ENCODE measurements around the gene PTPRT.

Gene PTPRT

DNA sequence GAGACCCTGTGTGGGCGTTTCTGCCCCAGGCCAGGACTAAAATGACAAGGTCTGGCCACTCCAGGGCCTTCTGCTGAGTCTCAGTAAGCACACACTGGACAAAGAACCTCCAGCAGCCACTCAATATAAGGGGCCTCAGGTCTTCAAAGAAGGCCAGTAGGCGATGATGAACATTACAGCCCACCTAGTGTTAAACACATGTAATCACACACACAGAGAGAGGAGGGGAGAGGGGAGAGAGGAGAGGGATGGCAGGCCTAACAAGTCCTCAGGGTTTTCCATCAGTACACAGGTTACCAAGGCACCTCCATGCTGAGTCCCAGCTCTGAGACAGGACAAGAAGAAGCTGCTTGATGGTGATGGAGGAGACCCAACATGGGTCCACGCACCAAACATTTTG, 325.6 kb downstream of the PTPRT start:
- intact Hi-C loops (cut with DNase I), result no loop called here
- no peak for DNase-seq

DNA sequence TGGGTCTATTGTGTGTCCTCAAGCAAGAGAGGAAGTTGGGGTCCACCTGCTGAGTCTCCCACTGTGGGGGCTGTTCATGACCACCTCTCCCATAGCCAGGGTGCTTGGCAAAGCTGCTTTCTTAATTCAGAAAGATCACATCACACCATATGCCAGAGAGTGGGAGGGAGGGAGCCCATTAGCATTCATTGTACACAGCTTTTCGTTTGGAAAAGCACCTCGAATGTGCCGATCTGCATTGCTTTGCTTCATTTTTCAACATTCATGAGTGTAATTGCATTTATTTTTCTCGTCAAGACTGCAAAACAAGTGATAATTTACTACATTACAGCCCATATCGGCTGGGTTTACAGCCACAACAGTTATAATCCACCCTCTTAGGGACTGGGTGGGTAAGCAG, 327.3 kb downstream of the PTPRT start:
- intact Hi-C loops (cut with DNase I), result no loop called here
- DNase-seq, result no peak

DNA sequence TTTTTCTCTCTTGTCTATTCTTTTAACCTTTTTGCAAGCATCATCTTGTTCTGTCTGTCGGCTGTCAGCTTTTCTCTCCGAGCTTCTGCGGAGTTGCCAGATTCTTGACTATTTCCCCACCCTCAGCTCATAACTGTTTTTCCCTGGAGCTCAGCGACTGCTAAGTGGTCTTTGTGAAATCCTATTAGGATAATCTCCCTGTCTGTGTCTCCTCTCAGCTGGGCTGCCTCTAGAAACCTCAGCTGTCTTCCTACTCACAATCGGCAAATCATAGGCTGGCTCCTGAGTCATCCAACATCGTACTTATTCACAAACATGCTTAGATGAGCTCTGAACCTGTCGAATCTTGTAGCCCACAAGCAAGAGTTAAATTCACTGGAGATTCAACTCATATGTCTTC, 332.3 kb downstream of the PTPRT start:
- intact Hi-C loops (cut with DNase I), result no loop called here
- no peak for DNase-seq

DNA sequence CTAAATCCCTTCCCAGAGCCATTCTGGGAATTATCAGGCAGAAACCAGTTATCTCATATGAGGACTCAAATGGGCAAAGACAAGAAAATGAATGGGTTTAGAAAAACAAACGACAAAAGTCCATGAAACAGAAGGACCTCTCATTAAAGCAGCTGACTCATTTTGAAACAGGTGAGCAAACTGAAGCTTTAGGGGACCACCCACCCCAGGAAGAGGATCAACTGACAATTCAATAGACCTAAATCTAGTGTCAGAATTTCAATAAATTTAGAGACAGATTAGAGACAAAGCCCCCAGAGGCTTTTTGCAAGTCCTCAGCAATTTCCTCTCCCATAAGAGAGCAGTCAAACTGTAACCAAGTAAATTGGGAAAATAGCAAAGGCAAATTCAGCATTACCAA, 333.8 kb downstream of the PTPRT start:
- DNase-seq, result no peak
- intact Hi-C loops (cut with DNase I), result no loop called here

DNA sequence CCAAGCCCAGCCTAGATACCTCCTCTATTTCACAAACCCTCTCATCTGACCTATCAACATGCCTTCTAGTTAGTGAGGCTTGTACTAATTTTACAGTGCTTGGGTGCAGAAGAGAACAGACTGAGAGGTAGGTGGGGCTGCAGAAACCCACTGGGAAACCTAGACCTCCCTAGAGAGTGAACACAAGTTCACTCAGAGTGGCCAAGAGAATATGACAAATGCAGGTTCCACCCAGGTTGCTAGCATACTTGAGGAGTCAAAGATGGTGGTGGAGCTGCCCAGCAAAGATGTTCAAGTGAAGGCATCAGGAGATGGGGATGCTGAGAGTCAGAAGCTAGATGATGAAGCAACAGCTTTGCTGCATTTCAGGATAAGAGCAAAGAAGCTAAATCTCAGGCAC, 337.0 kb downstream of the PTPRT start:
- DNase-seq, result no peak
- intact Hi-C loops (cut with DNase I), result no loop called here

DNA sequence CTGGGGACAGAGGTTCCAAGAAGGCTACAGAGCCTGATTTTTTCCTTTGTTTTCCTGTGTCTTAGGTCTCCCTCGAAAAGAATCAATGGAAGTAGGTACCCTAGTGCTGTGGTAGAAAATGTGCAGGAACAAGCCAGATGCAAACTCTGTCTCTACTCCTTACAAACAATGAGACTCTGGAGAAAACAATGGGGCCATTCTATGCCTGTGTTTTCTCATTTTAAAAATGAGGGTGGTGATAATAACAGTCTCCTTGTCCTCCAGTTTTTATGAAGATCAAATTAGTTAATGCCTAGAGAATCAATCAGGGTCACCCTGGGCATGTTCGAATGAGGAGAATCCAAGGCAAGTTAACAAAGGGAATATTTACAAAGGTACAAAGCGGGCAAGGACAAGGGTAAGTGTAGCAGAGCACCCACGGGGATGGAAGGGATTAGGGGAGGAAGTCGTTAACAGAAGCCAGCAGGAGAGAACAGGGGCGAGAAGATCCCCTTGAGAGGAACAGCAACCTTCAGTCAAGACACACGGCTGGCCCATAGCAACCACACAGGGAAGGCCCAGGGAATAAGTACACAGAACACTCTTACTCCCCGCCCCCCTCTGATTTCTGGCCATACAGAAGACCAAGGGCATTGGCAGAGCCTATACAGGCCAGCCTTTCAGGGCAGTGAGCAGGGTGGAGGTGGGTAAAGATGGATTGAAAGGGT, 342.8 kb downstream of the PTPRT start:
- intact Hi-C loops (cut with DNase I), result no loop called here
- DNase-seq, result no peak

DNA sequence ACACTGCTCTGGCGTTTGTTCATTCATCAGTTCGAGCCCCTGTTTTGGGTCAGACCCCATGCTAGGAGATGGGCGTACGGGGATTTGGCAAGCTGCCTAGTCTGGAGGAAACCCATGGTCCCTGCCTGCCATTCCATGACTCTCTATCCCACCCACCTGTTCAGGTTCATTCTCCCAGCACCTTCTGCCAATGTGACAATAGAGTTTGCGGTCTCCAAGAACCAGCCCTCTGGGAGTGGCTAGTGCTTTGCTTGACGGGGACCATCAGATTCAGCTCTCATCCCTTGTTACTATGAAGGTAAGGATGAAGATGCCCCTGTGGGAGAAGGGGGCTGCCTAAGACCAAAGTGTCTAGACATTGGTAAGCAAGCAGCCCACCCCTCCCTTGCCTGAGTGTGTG, 345.0 kb downstream of the PTPRT start:
- peak in 1 of 10 donors; percentile 72 for DNase-seq
- intact Hi-C loops (cut with DNase I), result no loop called here

DNA sequence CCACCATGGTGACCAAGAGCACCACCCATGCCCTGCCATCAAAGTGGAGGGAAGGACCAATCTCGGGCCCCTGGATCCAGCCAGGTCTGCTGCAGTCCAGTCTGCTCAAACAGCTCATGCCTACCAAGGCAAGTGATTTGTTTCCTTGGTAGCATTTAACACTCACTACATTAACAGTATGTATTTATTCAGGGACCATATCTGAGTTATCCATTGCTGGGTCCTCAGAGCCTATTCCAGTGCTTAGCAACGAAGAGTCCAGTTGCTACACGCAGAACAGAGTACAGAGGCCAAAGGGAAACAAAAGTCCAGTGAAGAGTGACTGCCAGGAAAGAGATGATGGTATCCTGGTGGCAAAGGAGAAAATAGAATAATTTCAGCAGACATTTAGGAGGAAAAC, 352.2 kb downstream of the PTPRT start:
- intact Hi-C loops (cut with DNase I), result no loop called here
- DNase-seq, result no peak

DNA sequence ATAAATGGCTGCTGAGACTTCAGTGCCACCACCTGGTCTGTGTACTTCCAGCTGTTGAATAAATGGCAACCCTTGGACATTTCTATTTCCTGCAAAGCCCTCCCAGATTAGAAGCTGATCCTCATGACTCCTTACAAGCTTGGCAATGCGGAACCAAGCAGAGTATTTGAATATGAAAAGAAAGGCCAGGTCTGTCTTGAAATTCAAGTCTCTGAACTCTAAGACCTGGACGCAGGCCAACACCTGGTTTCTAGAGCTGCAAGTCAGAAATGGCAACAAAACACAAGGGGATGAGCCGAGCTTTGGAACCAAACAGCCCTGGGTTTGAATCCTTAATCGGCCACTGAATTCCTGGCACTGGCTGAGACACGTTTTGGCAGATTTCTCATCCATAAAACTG, 353.4 kb downstream of the PTPRT start:
- intact Hi-C loops (cut with DNase I), result no loop called here
- no peak for DNase-seq

DNA sequence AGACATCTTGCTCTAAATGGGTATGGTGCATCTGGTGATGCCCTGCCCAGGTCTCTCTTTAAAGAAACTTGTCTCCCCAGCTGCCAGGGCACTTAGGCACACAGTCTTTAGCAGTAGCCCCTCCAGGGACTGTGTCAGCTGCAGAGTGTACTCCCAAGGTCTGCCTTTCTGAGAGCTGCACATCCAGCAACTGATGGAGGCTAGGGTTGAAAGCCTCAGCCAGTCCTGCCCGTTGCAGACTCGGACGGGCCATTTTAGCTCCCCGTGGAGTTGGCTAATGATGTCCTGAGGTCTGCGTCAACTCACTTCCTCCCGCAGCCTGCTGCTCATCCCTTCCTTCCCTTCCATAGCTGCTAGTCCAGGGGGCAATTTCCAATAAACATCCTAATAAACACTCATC, 381.8 kb downstream of the PTPRT start:
- intact Hi-C loops (cut with DNase I), result no loop called here

DNA sequence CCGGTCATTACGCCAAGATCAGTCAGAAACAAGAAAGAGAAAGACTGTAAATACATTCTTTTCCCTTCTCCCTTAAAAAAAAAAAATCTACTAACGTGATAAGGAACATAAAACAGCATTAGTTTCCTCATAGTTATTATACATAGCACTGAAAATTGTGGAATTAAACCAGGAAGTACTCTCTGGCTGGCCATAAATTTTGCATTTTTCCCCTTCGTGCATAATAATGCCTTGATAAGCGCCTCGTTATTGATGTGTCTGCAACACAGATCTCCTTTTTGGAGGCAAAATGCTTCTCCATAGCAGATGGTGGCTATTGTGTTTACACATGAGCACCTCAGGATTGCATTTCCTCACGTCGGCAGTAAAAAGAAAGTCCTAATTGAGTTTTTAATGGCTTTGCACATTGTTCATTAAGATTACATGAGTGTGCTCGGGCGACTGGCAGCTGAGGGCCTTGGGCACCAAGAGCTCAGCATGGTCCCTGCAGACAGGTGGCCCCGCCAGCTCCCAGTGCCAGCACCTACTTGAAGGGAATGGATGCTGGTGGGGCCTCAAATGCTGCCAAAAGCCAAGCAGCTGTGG, 394.5 kb downstream of the PTPRT start:
- intact Hi-C loops (cut with DNase I), result no loop called here
- DNase-seq, result no peak

More for the DNA sequence above, 381.8 kb downstream of the PTPRT start:
- no peak for DNase-seq

DNA sequence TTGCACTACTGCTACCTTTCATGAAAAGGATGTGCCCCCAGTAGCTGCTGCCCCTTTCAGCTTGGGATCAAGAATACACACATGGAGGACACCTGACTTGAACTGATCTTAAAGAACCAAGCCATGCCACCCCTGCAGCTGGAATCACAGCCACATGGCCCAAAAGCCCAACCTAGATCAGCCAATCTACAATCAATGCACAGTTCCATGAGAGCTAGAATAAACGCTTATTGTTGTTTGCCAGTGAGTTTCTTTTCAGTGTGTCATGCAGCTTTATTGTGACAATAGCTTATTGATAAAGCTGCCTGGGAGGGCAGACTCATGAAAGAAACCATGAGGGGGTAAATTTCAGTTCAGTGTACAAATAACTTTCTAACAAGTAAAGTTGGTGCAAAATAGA, 397.7 kb downstream of the PTPRT start:
- peak in 2 of 10 donors; percentile 17 to 23 for DNase-seq
- intact Hi-C loops (cut with DNase I), result no loop called here

DNA sequence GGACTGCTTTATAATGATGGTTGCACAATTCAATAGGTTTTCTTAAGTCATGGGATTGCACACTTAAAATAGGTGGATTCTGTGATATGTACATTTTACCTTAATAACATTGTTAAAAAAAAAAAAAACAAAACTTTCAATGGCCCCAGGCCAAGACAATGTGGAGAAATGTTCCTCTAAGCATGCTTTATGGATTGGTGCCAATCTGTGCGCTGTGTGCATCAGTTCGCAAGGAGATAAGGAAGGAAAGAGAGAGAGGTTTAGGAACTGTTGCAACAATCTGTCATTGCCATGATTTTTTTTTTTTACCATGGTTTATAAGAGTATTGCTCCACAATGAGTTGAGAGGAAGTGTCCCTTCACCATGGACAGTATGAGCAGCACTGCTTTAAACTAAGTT, 399.6 kb downstream of the PTPRT start:
- DNase-seq, result no peak

DNA sequence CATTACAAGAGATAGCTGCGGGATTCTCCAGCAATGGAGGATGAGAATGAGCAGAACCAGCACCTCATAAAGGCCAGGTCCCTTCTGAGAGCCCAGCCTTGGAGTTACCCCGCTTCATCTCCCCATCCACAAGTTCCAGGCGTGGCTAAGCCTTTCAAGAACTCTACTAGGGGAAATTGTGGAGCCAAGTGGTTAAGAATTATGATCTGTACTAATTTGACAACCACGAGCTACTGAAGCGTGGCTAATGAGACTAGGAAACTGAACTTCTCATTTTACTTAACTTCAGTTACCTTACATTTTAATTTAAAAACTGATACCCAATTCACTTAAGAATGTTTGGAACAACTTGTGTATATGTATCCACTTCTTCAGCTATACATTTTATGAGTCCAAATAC, 401.0 kb downstream of the PTPRT start:
- intact Hi-C loops (cut with DNase I), result no loop called here

More for the DNA sequence above, 399.6 kb downstream of the PTPRT start:
- intact Hi-C loops (cut with DNase I), result no loop called here

DNA sequence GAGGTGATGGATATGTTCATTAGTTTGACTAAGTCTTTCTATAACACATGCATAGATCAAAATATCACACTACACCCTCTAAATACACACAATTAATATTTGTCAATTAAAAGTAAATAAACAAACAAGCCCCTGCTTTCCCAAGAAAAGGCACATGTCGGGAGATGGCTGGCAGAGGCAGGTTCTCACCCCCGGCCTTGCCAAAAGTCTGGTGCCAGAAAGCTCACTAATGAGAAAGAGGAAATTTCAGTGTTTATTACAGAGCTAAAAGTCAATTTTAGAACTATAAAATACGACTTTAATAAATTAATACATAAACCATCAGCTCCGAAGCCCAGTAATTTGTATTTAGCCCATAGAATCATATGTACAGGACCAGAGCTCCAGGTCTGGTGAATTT, 404.7 kb downstream of the PTPRT start:
- intact Hi-C loops (cut with DNase I), result no loop called here
- DNase-seq, result no peak

More for the DNA sequence above, 401.0 kb downstream of the PTPRT start:
- no peak for DNase-seq

DNA sequence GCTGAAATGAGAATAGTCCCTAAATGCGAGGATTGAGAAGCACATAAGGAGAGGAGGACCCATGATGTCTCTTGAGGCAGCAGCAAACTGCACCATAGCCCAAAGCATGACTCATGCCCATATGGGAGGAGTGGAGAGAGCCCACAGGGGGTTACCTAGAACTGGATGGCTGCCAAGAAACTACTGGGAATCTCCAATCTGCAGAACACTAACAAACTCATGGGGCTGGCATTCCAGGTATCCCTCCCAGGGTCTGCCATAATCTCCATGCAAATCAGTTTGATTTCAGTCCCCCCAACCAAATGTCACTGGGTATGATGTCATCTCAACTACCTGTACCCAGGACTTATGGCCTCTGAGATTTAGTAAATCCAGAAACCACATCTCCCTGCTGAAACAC, 410.5 kb downstream of the PTPRT start:
- no peak for DNase-seq
- intact Hi-C loops (cut with DNase I), result no loop called here

DNA sequence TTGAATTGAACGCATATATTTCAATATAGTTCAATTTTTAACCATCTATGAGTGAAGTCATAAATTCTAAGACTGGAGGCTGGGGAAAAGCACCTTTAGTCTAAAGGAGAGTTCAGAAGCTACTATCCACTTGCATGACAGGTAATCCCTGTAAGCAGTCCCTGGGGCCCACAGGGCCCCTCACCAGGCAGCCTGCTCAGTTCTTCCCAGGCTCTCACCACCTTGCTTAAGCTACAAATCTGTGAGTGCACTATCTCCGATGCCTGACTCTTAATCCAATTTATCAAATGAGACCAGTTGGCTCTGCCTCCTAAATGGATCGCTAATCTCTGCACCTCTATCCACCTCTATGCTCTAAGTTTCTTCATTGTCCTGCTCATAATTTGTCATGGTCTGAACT, 413.8 kb downstream of the PTPRT start:
- intact Hi-C loops (cut with DNase I), result loop anchor here (1.0 kb wide), 1 partner anchor 411 kb away; no protein-coding TSS in a partner anchor
- no peak for DNase-seq

DNA sequence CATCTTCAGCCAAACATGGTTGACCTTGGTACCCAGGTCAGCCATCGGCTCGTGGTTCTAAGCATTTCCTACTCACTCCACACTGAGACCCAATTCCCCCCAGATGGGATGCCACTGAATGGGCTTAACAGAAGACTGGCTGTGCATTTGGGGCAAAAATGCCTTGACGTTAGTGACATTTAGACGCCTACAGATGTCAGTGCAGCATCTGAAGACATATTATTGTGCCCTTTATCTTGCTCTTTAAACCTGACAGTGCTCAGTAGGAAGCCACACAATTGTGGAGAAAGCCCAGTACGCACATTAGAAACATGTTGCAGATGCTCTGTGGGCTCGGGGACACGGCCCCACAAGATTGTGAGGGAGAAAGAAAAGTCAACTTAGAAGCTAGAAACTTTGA, 414.7 kb downstream of the PTPRT start:
- intact Hi-C loops (cut with DNase I), result loop anchor here (1.0 kb wide), 1 partner anchor 412 kb away; no protein-coding TSS in a partner anchor

DNA sequence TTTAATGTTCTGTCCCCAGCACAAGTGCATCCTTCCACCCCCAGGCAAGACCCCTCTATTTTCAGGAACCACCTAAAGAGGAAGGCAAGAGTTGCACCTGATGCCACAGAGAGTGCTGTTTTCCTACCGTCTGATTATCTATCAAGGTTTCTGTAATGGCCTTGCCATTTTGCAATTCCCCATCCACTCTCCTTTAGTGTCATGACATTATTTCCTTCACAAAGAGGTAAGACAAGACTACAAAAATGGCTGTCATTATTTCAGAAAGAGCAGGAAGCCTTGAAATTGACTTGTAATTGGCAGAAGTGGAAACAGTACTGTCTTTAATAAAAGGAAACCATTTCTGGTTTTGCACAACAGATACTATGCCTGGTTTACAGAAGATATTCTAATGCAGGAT, 426.7 kb downstream of the PTPRT start:
- no peak for DNase-seq
- intact Hi-C loops (cut with DNase I), result no loop called here

More for the DNA sequence above, 414.7 kb downstream of the PTPRT start:
- no peak for DNase-seq

DNA sequence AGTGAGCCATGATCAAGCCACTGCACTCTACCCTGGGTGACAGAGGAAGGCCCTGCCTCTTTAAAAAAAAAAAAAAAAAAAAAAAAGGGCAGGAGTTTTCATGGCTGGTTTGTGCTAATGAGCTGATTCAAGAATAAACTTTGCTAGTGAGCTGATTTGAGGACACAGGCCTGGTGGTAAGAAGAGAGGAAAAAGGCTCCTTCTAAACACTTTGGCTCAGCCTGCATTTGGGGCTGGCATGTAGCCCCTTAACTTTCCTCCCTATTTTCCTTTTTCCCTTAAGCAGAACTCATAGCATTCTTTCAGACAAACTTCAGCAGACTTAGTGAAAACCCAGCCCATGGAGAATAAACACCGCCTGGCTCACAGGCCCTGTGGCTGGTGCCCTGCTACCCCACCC, 432.7 kb downstream of the PTPRT start:
- intact Hi-C loops (cut with DNase I), result loop anchor here (5.0 kb wide), 1 partner anchor 275 kb away; no protein-coding TSS in a partner anchor
- no peak for DNase-seq

DNA sequence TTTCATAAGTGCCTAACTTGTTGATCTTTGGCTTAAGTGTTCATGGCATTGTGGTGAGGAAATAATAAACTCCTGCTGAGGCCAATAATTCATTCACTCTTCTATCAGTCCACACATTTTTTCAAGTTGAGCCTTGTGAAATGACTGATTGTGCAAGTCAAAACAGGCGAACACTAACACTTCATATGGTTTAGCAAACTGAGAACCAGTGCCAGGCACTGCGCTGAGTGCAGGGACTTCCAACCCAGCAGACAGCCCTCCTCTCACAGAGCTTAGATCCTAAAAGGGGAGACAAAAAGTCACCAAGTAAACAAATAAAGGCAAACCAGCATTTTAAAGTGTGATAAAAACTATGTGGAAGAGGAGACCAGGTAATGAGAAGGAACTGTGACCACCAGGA, 435.0 kb downstream of the PTPRT start:
- no peak for DNase-seq
- intact Hi-C loops (cut with DNase I), result loop anchor here (5.0 kb wide), 1 partner anchor 272 kb away; no protein-coding TSS in a partner anchor

DNA sequence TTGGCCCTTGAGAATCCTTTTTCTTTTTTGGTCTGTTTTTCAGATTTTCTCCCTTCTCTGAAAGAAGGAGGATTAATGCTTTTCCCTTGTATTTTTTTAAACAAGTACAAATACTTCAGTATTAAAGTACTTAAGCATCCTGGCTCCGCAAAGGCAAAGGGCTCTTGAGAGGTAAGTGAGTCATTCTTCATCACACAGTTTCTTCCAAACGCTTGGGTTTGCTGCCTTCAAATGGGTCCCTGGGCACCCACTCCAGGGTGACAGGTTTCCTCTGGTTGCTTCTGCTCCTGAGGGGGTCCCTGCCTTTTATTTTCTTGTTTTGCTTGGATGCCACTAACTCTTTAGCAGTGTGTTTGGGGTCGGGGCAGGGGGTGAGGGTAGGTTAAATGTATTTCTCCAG, 437.1 kb downstream of the PTPRT start:
- intact Hi-C loops (cut with DNase I), result no loop called here
- DNase-seq, result no peak
